NCI-H226 (cell line): ENCODE measurements around the gene ZMYND11.

ENCODE experiments used
- DNase-seq: peaks from one replicate; pipeline ENCODE4 v3.0.0-alpha.2; 2015

Gene ZMYND11

DNA sequence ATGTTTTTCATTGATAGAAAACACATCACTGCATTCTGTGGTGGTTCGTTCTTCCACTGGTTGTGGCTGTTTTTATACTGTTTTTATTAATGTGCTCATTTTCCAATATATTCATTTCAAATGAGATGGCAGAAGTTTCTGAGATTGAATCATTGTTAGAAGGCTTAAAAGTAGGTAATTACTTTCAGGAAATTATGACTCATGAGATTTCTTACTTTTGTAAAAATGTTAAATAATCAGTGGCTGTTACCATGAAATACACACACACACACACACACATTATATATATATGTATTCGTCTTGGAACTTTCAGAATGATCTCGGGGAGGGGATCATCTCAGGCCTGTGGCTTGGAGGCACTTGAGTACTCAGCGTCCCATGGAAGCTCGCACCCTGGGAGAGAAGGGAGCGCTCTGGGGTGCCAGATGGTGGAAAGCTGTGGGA is 66.1 kb downstream of the ZMYND11 start:
- DNase-seq: no peak

DNA sequence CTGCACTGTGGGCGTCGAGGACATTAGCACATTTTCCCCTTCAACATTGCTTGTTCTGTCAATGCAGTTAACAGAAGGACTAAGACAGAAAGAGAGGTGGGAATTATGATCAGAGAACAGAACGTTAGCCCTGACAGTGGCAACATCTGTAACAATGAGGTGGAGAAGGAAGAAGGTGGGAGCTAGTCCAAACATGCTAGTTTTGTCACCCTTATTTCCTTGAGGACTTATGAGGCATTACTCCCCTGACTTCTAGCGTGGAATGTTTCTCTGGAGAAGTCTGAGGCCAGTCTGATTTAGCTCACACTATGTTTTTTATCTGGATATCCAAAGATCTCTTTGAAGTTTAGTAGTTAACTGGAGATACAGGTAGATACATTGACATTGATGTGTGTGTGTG is 73.4 kb downstream of the ZMYND11 start:
- no peak for DNase-seq

DNA sequence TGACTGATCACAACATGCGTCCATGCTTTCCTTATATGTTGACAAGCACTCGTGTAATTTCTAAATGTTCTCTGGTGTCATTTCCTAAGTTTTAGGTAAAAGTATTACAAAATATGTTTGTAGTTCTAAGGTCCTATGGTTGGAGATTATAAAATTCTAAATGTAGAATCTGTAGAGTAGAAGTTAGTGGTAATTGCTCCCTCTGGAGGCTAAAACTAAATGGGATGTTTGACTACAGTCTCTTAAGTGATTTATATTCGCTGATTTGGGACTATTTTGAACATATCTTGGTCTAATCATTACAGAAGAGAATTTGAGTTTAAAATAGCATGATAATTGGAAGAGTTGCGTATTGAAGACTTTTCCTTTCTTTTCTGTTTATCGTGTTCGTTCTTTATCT is 74.1 kb downstream of the ZMYND11 start:
- no peak for DNase-seq

DNA sequence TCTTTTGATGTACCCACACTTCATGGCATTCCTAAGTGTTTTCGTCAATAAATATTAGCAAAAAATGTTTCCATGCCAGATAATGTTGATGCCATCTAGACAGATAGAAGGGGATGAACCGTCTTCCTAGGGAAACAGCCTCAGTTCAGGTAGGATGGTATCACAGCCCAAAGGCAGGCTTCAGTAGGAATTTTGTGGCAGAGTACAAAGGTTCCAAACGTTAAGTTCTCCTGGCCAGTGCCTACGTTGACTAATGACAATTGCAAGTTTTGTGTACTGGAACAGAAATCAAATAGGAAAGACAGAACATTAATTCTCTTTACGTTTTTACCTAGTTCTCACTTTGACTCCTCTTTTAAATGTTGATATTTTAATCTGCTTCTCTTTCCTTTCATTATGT is 75.0 kb downstream of the ZMYND11 start:
- no peak for DNase-seq

DNA sequence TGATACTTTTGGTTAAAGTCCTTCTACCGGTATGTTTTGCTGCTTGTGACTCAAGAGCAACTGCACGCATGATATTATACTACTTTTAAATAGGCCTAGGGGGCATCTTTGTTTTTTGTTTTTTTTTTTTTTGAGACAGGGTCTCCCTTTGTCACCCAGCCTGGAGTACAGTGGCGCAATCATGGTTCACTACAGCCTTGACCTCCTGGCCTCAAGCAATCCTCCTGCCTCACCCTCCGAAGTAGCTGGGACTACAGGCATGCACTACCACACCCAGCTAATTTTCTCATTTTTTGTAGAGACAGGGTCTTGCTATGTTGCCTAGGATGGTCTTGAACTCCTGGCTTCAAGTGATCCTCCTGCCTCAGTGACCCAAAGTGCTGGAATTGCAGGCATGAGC is 80.2 kb downstream of the ZMYND11 start:
- DNase-seq: no peak

DNA sequence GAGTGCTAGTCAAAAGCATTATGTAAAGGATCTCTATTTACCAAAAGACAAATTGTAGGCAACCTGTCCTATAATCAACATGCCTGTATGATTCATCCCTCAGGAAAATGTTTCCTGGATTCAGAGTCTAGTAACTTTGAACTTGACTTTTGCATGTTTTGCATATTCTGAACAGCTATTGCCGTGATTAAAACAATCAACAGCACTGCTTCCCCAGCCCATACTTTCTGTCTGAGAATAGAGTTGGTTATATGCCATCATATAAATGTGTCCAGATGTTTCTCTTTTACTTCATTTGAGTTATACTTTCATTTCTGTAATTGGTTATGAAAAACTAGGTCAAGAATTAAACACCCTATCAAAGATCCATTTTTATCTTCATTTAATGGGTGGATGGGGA is 83.5 kb downstream of the ZMYND11 start:
- DNase-seq: no peak

DNA sequence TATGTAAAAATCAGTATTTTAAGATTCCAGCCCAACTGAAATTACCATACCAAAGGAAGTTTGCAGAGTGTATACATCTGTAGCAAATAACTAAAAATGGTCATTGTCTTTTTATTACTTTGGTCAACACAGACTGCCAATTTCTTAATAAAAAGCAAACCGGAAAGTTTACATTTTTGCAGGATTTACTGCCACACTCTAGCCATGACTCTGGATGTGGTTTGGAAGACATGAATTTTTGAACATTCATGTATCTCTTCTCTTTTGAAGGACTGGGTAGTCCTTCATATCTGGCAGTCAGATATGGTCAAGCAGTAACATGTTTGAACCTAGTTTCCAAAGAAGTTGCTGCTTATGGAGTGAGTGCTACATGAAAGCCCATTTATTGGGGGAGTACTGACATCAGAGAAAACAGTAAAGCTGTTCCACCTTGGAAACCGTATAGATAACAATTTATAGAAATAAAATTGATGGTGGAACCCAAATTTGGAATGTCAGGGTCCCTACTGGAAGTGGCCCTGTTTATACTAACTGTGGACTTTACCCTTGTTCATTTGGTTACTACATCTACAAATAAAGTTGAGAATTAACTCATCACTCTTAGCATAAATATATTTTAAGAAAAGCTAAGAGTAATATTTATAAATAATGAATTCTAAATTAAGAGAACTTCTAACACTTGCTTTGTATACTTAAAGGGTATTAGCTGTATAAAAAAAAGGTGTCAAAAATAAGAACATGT is 84.6 kb downstream of the ZMYND11 start:
- DNase-seq: no peak

DNA sequence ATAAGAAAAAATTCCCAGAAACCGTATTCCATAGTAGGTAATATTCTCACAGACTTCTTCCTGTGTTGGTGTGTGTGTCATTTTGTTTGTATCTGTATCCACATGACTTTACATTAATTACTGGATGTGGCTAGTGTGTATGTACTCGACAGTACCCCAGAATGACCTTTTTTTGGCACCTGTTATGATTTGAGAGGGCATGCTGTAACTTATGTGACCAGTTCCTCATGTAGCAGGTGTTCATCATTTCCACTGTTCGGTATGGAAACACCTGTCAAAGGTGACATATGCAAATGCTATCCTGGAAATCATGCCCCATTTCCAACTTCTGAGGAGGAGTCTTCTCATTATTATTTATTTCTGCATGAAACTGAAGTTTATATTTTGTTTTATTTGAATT is 89.3 kb downstream of the ZMYND11 start:
- DNase-seq: no peak

DNA sequence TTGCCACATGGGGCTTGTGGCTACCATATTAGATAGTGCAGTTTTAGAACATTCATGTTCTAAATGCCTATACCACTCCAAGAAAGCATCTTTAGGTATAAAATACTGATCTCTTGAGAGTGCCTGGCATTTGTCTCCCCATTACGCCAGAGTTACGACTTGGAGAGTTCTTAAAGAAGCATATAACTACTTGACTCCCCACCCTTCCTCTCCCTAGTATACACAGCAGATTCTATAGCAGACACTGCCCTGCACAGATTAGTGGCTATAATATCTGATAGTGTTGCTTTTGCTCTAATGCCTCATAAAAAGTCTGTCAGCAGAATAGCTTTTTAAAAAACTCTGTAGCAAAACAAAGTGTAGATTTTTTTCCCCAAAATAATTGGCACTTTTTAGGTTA is 90.8 kb downstream of the ZMYND11 start:
- DNase-seq: no peak

DNA sequence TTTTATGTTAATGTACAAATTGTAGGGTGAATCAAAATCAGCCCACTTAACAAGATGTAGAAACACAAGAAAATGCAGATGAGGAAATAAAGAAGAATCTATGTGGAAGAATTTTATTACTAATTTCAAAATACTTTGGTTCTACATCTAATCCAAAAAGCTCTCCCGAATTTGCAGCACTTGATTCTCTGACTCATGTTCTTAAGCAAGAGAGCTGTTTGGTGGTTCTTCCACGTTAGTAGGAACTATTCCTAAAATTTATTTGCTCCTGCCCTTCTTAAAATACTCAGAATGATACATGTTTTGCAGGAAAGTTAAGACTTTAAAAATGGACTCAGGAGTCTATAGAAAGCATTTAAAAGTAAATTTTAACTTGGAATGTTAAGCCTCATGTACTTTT is 91.8 kb downstream of the ZMYND11 start:
- no peak for DNase-seq

DNA sequence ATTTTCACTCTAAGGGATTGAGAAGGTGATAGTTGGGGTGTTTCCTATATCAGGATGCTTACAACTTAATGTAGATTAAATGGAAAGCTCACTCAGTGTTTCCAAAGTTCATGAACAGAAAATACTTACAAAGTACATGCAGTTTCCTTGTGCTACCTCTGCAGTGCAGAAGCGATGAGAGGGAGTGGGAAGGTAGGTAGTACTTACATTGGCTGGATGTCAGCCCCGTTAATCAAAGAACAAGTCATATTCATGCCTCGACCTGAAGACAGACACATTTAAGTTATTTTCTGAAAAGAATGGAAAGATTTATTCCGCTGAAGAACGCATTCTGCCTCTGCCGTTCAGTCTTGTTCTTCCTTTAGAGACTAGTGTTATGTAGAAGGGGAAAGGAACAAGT is 93.1 kb downstream of the ZMYND11 start:
- DNase-seq: no peak

DNA sequence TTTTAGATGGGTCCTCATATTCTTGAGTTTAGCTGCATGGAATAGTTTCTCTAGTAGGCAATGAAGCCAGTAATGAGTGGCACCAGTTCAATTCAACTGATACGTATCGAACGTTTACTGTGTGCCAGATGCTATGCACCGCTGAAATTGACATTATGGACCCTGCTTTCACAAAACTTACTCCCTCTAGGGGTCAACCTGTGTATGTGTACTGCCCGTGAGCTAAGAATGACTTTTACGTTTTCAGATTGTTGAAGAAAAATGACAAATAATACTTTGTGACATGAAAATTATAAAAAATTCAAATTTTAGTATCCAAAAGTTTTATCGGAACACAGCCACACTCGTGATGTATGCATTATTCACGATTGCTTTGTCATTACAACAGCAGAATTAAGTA is 95.5 kb downstream of the ZMYND11 start:
- DNase-seq: no peak

DNA sequence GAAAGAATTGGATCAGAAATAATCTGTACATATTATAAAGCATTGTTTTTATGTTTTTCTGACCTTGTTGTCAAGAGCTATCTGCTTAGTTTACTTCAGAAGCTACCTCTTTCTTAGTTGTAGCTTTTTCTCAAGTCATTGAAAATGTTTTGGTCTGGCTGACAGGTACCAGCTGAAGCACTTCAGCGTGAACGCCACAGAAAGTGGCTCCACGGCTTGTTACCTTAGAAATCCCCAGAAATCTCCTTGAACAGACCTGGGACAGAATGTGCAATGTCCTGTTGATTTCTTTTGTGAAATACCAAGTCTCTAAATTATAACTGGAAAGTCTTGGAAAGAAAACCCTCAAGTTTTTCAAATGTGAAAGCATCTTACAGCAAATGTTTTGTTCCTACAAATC is 96.8 kb downstream of the ZMYND11 start:
- no peak for DNase-seq

DNA sequence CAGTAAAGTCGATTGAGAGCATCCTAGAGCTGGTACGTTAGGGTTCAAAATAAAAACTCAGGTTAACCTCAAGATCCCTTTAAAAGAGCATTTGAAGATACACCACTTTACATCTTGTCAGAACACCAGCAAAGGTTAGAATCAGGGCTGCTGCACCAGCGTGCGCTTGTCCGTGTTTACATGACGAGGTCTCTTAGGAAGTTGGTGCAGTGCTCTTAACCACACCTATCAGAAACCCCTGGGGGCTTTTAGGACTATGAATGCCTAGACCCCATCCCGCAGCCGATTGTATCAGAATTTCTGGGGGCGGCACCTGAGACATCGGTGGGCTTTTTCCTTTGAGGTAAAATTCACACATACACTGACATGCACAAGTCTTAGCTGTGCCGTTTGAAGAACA is 97.6 kb downstream of the ZMYND11 start:
- DNase-seq: no peak

DNA sequence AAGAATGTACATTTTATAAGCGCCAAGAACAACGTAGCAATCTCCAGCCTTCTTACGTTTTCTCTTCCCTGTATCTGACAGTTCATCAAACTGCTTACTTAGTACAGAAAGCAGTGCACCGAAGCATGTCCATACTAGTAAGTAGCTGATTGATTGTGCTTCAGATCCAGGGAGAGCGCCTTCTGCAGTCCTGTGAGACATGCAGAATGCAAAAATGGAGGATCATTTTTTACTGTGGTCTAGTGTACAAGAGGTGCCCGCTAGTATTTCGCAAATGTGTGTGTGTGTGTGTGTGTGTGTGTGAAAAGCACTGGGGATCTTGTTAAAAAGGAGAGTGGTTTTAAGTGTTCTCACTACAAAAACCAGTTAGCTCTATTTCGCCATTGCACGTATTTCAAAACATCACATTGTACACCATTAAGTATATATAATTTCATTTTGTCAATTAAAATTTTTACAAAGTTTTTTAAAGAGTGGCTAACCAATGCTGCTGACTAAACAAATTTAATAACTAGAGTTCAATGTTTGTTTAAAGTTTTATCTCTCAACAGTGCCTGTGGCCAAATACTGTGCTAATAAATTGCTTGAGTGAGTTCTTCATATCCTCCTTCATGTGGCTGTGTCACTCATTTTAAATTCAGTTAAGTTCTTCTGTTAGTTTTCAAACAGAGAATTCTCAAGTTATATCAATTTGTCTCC is 99.6 kb downstream of the ZMYND11 start:
- no peak for DNase-seq

DNA sequence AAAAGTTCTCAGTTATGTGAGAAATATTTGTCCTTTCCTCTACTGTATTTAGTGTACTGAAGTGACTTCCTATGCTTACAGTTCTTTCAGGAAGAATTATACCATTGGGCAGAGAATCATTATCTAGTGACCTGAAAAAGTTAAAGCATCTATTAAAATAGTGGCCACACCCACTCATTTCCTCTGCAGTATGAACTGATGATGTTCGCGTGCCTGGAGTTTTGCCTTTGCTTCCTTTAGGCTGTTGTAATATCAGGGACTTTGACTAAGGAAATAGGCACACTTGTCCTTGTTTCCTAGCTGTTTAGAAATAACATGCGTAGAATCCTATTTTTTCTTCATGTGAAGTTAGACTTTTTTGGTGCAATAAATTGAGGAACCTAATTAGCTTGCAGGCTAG is 100.7 kb downstream of the ZMYND11 start:
- DNase-seq: no peak

DNA sequence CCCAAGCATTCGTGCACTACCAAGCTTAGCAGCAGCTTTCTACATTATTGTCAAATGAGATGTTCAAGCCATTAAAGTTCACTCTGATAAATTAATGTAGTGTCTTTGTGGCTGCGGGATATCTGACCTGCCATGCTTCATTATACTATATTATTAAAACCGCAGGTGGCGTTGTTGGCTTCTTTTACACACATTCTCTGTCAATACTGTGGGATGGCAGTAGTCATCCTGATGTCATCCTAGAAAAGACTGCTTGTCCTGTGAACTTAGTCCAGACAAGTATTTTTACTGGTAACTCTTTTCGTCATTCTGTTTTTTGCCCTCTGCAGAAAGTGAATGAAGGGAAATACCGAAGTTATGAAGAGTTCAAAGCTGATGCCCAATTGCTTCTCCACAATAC is 103.9 kb downstream of the ZMYND11 start:
- no peak for DNase-seq

DNA sequence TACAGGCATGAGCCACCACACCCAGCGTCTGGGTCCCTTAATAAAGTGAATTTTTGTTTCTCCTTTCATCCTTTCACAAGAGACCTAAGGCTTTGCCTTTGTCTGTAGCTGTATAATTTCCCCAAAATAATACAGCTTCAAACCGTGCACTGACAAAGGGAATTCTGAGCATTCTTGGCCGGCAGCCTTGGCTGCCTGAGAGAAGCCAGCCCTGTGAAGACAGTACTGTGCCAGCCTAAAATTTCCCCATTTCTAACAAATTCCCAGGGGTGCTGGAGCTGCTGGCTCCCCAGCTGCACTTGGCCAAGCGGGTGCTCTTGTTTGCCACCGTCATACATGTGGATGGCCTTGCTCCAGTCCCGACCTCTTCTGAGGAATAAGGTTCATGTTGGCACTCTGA is 106.2 kb downstream of the ZMYND11 start:
- no peak for DNase-seq

DNA sequence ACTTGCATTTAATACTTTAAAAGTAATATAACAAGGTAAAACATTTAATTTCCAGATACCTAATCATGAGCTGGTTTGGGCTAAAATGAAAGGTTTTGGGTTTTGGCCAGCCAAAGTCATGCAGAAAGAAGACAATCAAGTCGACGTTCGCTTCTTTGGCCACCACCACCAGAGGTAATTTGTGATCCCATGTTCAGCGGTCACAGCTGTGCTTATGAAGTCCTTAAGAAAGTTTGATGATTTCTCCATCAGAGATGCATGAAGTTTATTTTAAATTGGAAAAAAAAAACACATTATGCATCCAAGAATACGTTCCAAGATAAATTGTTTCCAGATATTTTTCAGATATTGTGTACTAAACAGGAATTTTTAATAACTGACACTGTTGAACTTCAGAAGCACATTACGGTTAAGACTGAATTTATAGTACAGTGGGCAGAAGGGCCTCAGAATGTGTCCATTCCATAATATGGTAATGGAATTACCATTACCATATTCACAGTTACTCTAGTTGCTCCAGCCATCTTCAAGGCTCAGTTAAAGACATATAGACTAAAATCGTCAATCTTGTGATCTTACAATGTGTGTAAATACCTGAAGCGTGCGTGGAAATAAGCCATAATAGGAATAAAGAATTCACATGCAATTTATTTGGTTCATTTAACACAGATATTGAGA is 106.8 kb downstream of the ZMYND11 start:
- DNase-seq: no peak

DNA sequence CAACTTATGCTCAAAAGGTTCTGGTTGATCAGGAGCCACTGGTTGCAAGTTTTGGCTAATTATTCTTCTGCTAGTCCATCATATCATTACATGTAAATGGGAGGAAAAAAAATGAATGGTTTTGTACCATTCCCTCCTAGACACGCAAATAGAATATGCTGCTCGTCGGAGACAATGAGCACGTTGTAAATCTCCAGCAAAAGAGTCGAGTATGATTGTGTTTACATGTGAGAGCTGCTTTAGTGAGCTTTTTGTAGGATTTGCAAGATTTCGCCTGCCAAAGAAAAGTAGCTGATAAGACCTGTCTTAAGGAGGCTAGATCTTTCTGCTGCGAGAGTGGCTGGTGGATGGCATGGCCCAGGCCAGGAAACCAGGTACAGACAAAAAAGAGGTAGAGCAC is 109.0 kb downstream of the ZMYND11 start:
- DNase-seq: no peak

DNA sequence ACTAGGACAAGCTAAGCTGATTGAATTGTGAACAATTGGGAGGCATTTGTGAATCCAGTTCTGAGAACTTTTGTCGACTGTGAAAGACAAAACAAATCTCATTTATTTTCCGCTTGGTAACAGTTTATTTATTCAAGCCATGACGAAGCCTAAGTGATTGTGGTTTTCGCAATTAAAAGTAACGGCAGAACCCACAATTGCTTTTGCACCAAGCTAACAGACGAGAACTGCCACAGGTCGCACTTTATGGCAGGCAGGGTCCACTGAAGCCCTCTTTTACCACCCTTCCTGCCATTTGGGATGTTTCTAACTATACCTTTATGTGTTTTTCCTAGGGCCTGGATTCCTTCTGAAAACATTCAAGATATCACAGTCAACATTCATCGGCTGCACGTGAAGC is 111.2 kb downstream of the ZMYND11 start:
- DNase-seq: no peak

DNA sequence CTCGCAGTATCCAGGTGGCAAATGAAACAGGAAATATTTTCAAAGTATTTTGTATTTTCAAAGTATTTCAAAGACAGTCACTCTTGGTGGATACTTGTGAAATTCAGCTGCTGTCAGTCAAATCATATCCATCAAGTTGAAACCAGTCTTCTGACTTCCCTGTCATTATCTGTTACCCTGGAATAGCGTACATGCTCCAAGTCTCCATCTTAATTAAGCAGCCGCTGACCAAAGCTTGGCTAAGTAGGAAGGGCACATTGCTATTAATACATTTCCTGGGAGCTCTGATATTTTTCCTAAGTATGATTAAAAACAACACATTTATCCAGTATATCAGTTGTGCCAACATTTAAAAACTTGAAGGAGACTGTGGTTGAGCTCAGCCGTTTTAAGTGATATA is 112.2 kb downstream of the ZMYND11 start:
- DNase-seq: no peak

DNA sequence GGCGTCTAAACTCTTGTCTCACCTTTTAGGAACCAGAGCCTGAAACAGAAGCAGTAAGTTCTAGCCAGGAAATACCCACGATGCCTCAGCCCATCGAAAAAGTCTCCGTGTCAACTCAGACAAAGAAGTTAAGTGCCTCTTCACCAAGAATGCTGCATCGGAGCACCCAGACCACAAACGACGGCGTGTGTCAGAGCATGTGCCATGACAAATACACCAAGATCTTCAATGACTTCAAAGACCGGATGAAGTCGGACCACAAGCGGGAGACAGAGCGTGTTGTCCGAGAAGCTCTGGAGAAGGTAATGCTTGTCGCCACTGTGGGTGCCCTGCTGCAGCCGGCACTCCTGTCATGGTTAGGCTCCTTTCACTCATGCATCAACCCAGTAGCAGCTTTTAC is 113.1 kb downstream of the ZMYND11 start:
- DNase-seq: no peak

DNA sequence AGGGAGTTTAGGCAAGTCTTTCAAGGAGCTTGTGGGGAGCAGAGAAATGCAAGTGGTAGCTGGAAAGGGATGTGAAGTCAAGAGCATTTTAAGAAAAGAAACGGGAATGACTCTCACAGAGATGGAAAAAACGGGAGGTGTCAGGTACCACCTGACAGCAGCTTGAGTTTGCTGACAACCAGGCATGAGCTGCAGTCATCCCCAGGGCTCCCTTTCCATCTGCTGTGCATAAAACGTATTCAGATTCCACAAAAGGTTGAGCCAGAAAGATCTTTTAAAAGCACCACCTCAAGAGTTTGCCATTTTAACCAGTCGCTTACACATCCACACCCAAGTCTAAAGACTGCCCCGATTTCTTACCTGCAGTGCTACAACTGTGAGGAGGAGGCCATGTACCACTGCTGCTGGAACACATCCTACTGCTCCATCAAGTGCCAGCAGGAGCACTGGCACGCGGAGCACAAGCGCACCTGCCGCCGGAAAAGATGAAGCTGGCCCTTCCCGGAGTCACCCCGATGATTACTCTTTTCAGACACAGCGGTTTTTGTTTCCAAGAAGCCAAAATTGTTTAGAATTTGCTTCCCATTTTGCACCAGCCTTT is 116.8 kb downstream of the ZMYND11 start:
- DNase-seq: no peak
